Suprapubic skin (tissue), 4 donors: ENCODE results near the gene PTOV1.

Experiments used
- POLR2A ChIP-seq, 2 donors: fragments of 450-650 bp; IDR thresholded peaks; one replicate each; pipeline ENCODE4 v1.6.1; 2017; ENCODE audit warnings: antibody characterized with exemption in 2 of 2, mild to moderate bottlenecking in 2 of 2, moderate library complexity in 2 of 2
- POLR2AphosphoS5 ChIP-seq, 3 donors: sonication (generic); formaldehyde crosslinking; IDR thresholded peaks; one replicate each; pipeline ENCODE4 v1.6.1; 2017; ENCODE audit warnings: antibody characterized with exemption in 3 of 3

- no peak for TF ChIP-seq POLR2AphosphoS5 (IDR thresholded peaks at IDR 0.05)
- TF ChIP-seq POLR2A (IDR thresholded peaks at IDR 0.05), result no peak
Observed at GRCh38 chr19:49833599-49833998, 17.4 kb upstream of the PTOV1 start.
